H9 (cell line): ENCODE results near the gene HDDC2. TPM values are rescaled to one million over a fixed set of nuclear protein-coding genes. Genes with fewer than 3 reads are reported as not detected.

ENCODE experiments used
- DNase-seq: peaks from one replicate; pipeline ENCODE4 v3.0.0-alpha.2; 2017
- H2AFZ ChIP-seq: one replicate; pipeline ENCODE4 v1.6.1; 2013; ENCODE audit warnings: mild to moderate bottlenecking, low read length, control low read depth, moderate library complexity
- H2AK5ac ChIP-seq: 2 replicates; pipeline ENCODE4 v1.6.1; 2013; ENCODE audit warnings: low read length, control low read depth, mixed read lengths; ENCODE audit not compliant: insufficient read length
- H2BK120ac ChIP-seq: one replicate; pipeline ENCODE4 v1.6.1; 2013; ENCODE audit warnings: low read depth, mild to moderate bottlenecking, low read length, control low read depth, inconsistent platforms; ENCODE audit not compliant: poor library complexity, severe bottlenecking
- H2BK12ac ChIP-seq: 2 replicates; pipeline ENCODE4 v1.6.1; 2013; ENCODE audit warnings: low read length, control low read depth, mixed read lengths, low read depth; ENCODE audit not compliant: insufficient read length
- H2BK15ac ChIP-seq: 2 replicates; pipeline ENCODE4 v1.6.1; 2013; ENCODE audit warnings: low read depth, low read length, control low read depth
- H2BK20ac ChIP-seq: one replicate; pipeline ENCODE4 v1.6.1; 2013; ENCODE audit warnings: low read depth, mild to moderate bottlenecking, low read length, control low read depth, inconsistent platforms; ENCODE audit not compliant: poor library complexity, severe bottlenecking
- H2BK5ac ChIP-seq: 2 replicates; pipeline ENCODE4 v1.6.1; 2013; ENCODE audit warnings: low read length, control low read depth, mixed read lengths; ENCODE audit not compliant: insufficient read length
- H3K14ac ChIP-seq: 2 replicates; pipeline ENCODE4 v1.6.1; 2013; ENCODE audit warnings: low read length, control low read depth; ENCODE audit not compliant: insufficient read depth
- H3K18ac ChIP-seq: 2 replicates; pipeline ENCODE4 v1.6.1; 2013; ENCODE audit warnings: low read depth, mild to moderate bottlenecking, mixed read lengths, low read length, control low read depth; ENCODE audit not compliant: insufficient read length
- H3K23ac ChIP-seq: 2 replicates; pipeline ENCODE4 v1.6.1; 2013; ENCODE audit warnings: low read length, control low read depth, mixed read lengths, low read depth; ENCODE audit not compliant: insufficient read length
- H3K23me2 ChIP-seq: 2 replicates; pipeline ENCODE4 v1.6.1; 2013; ENCODE audit warnings: low read depth, mild to moderate bottlenecking, mixed read lengths, low read length, control low read depth; ENCODE audit not compliant: insufficient read length, poor library complexity, severe bottlenecking
- H3K27ac ChIP-seq: 2 replicates; pipeline ENCODE4 v1.5.1; 2013; ENCODE audit warnings: low read length, control low read depth, mixed read lengths, low read depth; ENCODE audit not compliant: insufficient read length
- H3K27me3 ChIP-seq: 2 replicates; pipeline ENCODE4 v1.6.1; 2013; ENCODE audit warnings: low read length, control low read depth, inconsistent platforms; ENCODE audit not compliant: insufficient read depth
- H3K4ac ChIP-seq: 2 replicates; pipeline ENCODE4 v1.6.1; 2013; ENCODE audit warnings: low read depth, mild to moderate bottlenecking, control low read depth, inconsistent platforms, low read length, moderate library complexity
- H3K4me1 ChIP-seq: 2 replicates; pipeline ENCODE4 v1.6.1; 2013; ENCODE audit warnings: low read length, control low read depth, inconsistent platforms; ENCODE audit not compliant: insufficient read depth
- H3K4me2 ChIP-seq: 2 replicates; pipeline ENCODE4 v1.6.1; 2013; ENCODE audit warnings: low read length, control low read depth, mixed read lengths; ENCODE audit not compliant: insufficient read length, insufficient read depth
- H3K56ac ChIP-seq: 2 replicates; pipeline ENCODE4 v1.6.1; 2013; ENCODE audit warnings: low read depth, mild to moderate bottlenecking, mixed read lengths, low read length, control low read depth; ENCODE audit not compliant: insufficient read length
- H3K79me1 ChIP-seq: 2 replicates; pipeline ENCODE4 v1.6.1; 2013; ENCODE audit warnings: low read depth, mild to moderate bottlenecking, moderate library complexity, low read length, control low read depth, inconsistent platforms; ENCODE audit not compliant: insufficient read depth, poor library complexity, severe bottlenecking
- H3K79me2 ChIP-seq: 2 replicates; pipeline ENCODE4 v1.6.1; 2013; ENCODE audit warnings: low read length, control low read depth, inconsistent platforms; ENCODE audit not compliant: insufficient read depth
- H3K9ac ChIP-seq: 2 replicates; pipeline ENCODE4 v1.6.1; 2013; ENCODE audit warnings: low read length, control low read depth, mixed read lengths; ENCODE audit not compliant: insufficient read length; ENCODE audit errors: extremely low read depth
- H3K9me3 ChIP-seq: one replicate; pipeline ENCODE4 v1.6.1; 2013; ENCODE audit warnings: low read depth, low read length, inconsistent platforms; ENCODE audit not compliant: control insufficient read depth
- H3T11ph ChIP-seq: one replicate; pipeline ENCODE4 v1.6.1; 2013; ENCODE audit warnings: mild to moderate bottlenecking, low read length, control low read depth, inconsistent platforms
- H4K20me1 ChIP-seq: one replicate; pipeline ENCODE4 v1.6.1; 2013; ENCODE audit not compliant: control insufficient read depth, insufficient read length, insufficient read depth
- H4K5ac ChIP-seq: 2 replicates; pipeline ENCODE4 v1.6.1; 2013; ENCODE audit warnings: low read depth, mild to moderate bottlenecking, mixed read lengths, low read length, control low read depth; ENCODE audit not compliant: insufficient read length
- H4K8ac ChIP-seq: replicated peaks from 2 replicates; pipeline ENCODE4 v1.6.1; 2013; ENCODE audit warnings: low read length, control low read depth, mixed read lengths, low read depth; ENCODE audit not compliant: insufficient read length
- H4K91ac ChIP-seq: 2 replicates; pipeline ENCODE4 v1.6.1; 2013; ENCODE audit warnings: low read depth, mild to moderate bottlenecking, moderate library complexity, mixed read lengths, low read length, control low read depth; ENCODE audit not compliant: insufficient read length
- H3K27ac Mint-ChIP-seq, 3 experiments: 2 replicates in 2 of 3; 3 replicates in 1 of 3; pipeline ENCODE4 v1.8.0; 2020 to 2021; ENCODE audit warnings: mixed read lengths in 3 of 3, mild to moderate bottlenecking in 1 of 3, moderate library complexity in 1 of 3
- H3K27me3 Mint-ChIP-seq: 2 replicates; pipeline ENCODE4 v1.8.0; 2021; ENCODE audit warnings: low read depth, mild to moderate bottlenecking, moderate library complexity, mixed read lengths
- H3K36me3 Mint-ChIP-seq, 3 experiments: 2 replicates in 2 of 3; 3 replicates in 1 of 3; pipeline ENCODE4 v1.8.0; 2020 to 2021; ENCODE audit warnings: low read depth in 3 of 3, mixed read lengths in 3 of 3; ENCODE audit not compliant: insufficient read depth in 1 of 3
- H3K4me1 Mint-ChIP-seq, 2 experiments: 2 replicates each; pipeline ENCODE4 v1.8.0; 2020; ENCODE audit warnings: mixed read lengths in 2 of 2
- H3K4me3 Mint-ChIP-seq, 2 experiments: 2 replicates in 1 of 2; 3 replicates in 1 of 2; pipeline ENCODE4 v1.8.0; 2020 to 2021; ENCODE audit warnings: mild to moderate bottlenecking in 2 of 2, mixed read lengths in 2 of 2, moderate library complexity in 1 of 2
- H3K9me3 Mint-ChIP-seq, 2 experiments: 2 replicates in 1 of 2; 3 replicates in 1 of 2; pipeline ENCODE4 v1.8.0; 2020; ENCODE audit warnings: mild to moderate bottlenecking in 2 of 2, mixed read lengths in 2 of 2, moderate library complexity in 1 of 2
- WGBS: extraction: QIAGEN DNeasy Blood & Tissue Kit; methylation state at CpG from one replicate; pipeline ENCODE4 v1.1.7; 2013; ENCODE audit warnings: missing lambda C conversion rate, low lambda C conversion rate, mixed read lengths; ENCODE audit not compliant: insufficient read length; ENCODE audit errors: extremely low coverage; 5-methylcytosine and 5-hydroxymethylcytosine counted together
- total RNA-seq: library from RNA; stranded (reverse); gene quantifications from 2 replicates; pipeline ENCODE4 v1.2.1, GENCODE V29; 2021
- TF ChIP-seq, protein P1 (sequence below): fragments of 200-600 bp; sonication (generic); conservative IDR thresholded peaks from 3 replicates; pipeline ENCODE4 v1.8.0; 2021; ENCODE audit warnings: antibody characterized with exemption, mild to moderate bottlenecking

Gene HDDC2
- total RNA-seq, 1 experiment from 2014 or later = 77.8 TPM

DNA sequence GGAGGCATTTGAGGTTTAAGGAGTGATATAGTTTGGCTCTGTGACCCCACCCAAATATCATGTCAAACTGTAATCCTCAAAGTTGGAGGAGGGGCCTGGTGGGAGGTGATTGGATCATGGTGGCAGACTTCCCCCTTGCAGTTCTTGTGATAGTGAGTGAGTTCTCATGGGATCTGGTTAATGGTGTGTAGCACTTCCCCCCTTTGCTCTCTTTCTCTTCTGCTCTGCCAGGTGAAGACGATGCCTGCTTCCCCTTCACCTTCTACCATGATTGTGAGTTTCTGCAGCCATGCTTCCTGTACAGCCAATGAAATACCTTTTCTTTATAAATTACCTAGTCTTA lies 1.7 kb upstream of the HDDC2 start:
- no peak overlapping the region for H3K56ac ChIP-seq
- H3K27ac ChIP-seq = no peak overlapping the region
- Mint-ChIP-seq H3K36me3 (peaks cover 13 to 26% (median 20%) of the 10 kb centered on the region in 3 experiments; a peak in 6 of 7 replicates), H3K27ac (no peak overlapping the region), H3K4me1 (peaks cover 16% of the 10 kb centered on the region in 2 experiments), H3K9me3 (peaks cover 0 to 4% of the 10 kb centered on the region in 2 experiments; a peak in 2 of 5 replicates), H3K4me3 (no peak overlapping the region), H3K27me3 (peaks cover 21% of the 10 kb centered on the region)
- H3K23ac ChIP-seq = no peak overlapping the region
- no peak overlapping the region for H2BK20ac ChIP-seq
- H3K27me3 ChIP-seq = no peaks in the 10 kb centered on the region
- no peak overlapping the region for H2BK120ac ChIP-seq
- TF ChIP-seq, protein P1, sequence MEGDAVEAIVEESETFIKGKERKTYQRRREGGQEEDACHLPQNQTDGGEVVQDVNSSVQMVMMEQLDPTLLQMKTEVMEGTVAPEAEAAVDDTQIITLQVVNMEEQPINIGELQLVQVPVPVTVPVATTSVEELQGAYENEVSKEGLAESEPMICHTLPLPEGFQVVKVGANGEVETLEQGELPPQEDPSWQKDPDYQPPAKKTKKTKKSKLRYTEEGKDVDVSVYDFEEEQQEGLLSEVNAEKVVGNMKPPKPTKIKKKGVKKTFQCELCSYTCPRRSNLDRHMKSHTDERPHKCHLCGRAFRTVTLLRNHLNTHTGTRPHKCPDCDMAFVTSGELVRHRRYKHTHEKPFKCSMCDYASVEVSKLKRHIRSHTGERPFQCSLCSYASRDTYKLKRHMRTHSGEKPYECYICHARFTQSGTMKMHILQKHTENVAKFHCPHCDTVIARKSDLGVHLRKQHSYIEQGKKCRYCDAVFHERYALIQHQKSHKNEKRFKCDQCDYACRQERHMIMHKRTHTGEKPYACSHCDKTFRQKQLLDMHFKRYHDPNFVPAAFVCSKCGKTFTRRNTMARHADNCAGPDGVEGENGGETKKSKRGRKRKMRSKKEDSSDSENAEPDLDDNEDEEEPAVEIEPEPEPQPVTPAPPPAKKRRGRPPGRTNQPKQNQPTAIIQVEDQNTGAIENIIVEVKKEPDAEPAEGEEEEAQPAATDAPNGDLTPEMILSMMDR = no peak
- no peaks in the 10 kb centered on the region for H3K79me1 ChIP-seq
- no peak overlapping the region for H3K4me2 ChIP-seq
- H3K79me2 ChIP-seq = no peaks in the 10 kb centered on the region
- H4K5ac ChIP-seq = no peak overlapping the region
- no CpG with 5 or more reads among the region's 1 CpG for WGBS
- 0 out of 2 replicates have a peak, but pooled peaks cover 2% of the 10 kb centered on the region for H3K4me1 ChIP-seq
- no peak overlapping the region for H3K9ac ChIP-seq
- no peak overlapping the region for H3K18ac ChIP-seq
- H2BK15ac ChIP-seq = no peak overlapping the region
- H3K4ac ChIP-seq = no peak overlapping the region
- H2BK5ac ChIP-seq = no peak overlapping the region
- peaks cover 11% of the 10 kb centered on the region for H3K23me2 ChIP-seq
- H3T11ph ChIP-seq = no peak overlapping the region
- no peak overlapping the region for H2BK12ac ChIP-seq
- H3K9me3 ChIP-seq = no peaks in the 10 kb centered on the region
- H4K91ac ChIP-seq = no peak overlapping the region
- H2AK5ac ChIP-seq = no peak overlapping the region
- DNase-seq = no peak
- no peak overlapping the region for H2AFZ ChIP-seq
- H3K14ac ChIP-seq = no peak overlapping the region
- no peak overlapping the region for H4K8ac ChIP-seq
- H4K20me1 ChIP-seq = no peaks in the 10 kb centered on the region
